Liver (tissue), 9 donors: ENCODE data around the gene FOXRED1. TPM values are rescaled to one million over a fixed set of nuclear protein-coding genes. Genes with fewer than 3 reads are reported as not detected.
A peak's percentile ranks its signal among the peaks of the same experiment; 100 is the strongest.

Source experiments
- DNase-seq: peaks from one replicate; pipeline ENCODE4 v3.0.0-alpha.2; 2017; ENCODE audit warnings: low spot score
- H3K27ac ChIP-seq, 2 donors: one replicate each; pipeline ENCODE4 v1.7.0; 2013; ENCODE audit warnings: inconsistent platforms in 2 of 2, low read length in 2 of 2, control low read depth in 1 of 2, low read depth in 1 of 2, mild to moderate bottlenecking in 1 of 2
- H3K27me3 ChIP-seq, 4 donors: one replicate each; pipeline versions ENCODE4 v1.6.1 to v1.7.0; 2013; ENCODE audit warnings: low read length in 3 of 4, inconsistent platforms in 1 of 4, mild to moderate bottlenecking in 1 of 4, moderate library complexity in 1 of 4; ENCODE audit not compliant: control insufficient read depth in 4 of 4, insufficient read depth in 4 of 4
- H3K36me3 ChIP-seq, 4 donors: one replicate each; pipeline versions ENCODE4 v1.6.1 to v1.7.0; 2013; ENCODE audit warnings: low read length in 3 of 4, mild to moderate bottlenecking in 3 of 4, low read depth in 1 of 4, moderate library complexity in 1 of 4; ENCODE audit not compliant: control insufficient read depth in 4 of 4, insufficient read depth in 3 of 4
- H3K4me1 ChIP-seq, 4 donors: one replicate each; pipeline versions ENCODE4 v1.6.1 to v1.7.0; 2013; ENCODE audit warnings: low read length in 3 of 4, mild to moderate bottlenecking in 3 of 4, moderate library complexity in 1 of 4; ENCODE audit not compliant: control insufficient read depth in 4 of 4, insufficient read depth in 4 of 4
- H3K4me3 ChIP-seq, 3 donors: one replicate each; pipeline versions ENCODE4 v1.6.1 to v1.7.0; 2013; ENCODE audit warnings: low read length in 3 of 3, control low read depth in 1 of 3, low read depth in 1 of 3, mild to moderate bottlenecking in 1 of 3
- H3K9ac ChIP-seq, 2 donors: one replicate each; pipeline ENCODE4 v1.7.0; 2013; ENCODE audit warnings: low read length in 2 of 2, mild to moderate bottlenecking in 2 of 2, moderate library complexity in 2 of 2, control low read depth in 1 of 2, low read depth in 1 of 2
- H3K9me3 ChIP-seq, 4 donors: one replicate each; pipeline versions ENCODE4 v1.6.1 to v1.7.0; 2013; ENCODE audit warnings: low read length in 3 of 4; ENCODE audit not compliant: control insufficient read depth in 4 of 4
- CTCF ChIP-seq: fragments of 150-350 bp; IDR thresholded peaks from 2 replicates; pipeline ENCODE4 v1.5.1; 2017; ENCODE audit warnings: improper control_type of control experiment, low read depth, low read length; ENCODE audit not compliant: missing input control
- EGR1 ChIP-seq, 2 donors: IDR thresholded peaks; 2 replicates each; pipeline ENCODE4 v1.6.1; 2016 to 2018; ENCODE audit warnings: antibody characterized with exemption in 2 of 2, low read depth in 2 of 2
- FOXA1 ChIP-seq: IDR thresholded peaks from 2 replicates; pipeline ENCODE4 v1.6.1; 2016; ENCODE audit warnings: antibody characterized with exemption
- FOXA2 ChIP-seq: IDR thresholded peaks from 2 replicates; pipeline ENCODE4 v1.6.1; 2016; ENCODE audit warnings: antibody characterized with exemption
- GABPA ChIP-seq, 2 donors: IDR thresholded peaks in 1 of 2; conservative IDR thresholded peaks in 1 of 2; 2 replicates each; pipeline ENCODE4 v1.6.1; 2016; ENCODE audit warnings: antibody characterized with exemption in 2 of 2, mild to moderate bottlenecking in 1 of 2, moderate library complexity in 1 of 2
- HNF4A ChIP-seq, 2 donors: conservative IDR thresholded peaks; 2 replicates each; pipeline ENCODE4 v1.6.1; 2016; ENCODE audit warnings: antibody characterized with exemption in 2 of 2, mild to moderate bottlenecking in 2 of 2
- HNF4G ChIP-seq: IDR thresholded peaks from 2 replicates; pipeline ENCODE4 v1.6.1; 2016; ENCODE audit warnings: antibody characterized with exemption
- JUND ChIP-seq, 2 donors: IDR thresholded peaks; 2 replicates each; pipeline ENCODE4 v1.6.1; 2016; ENCODE audit warnings: antibody characterized with exemption in 2 of 2
- NR2F2 ChIP-seq: IDR thresholded peaks from 2 replicates; pipeline ENCODE4 v1.6.1; 2016; ENCODE audit warnings: antibody characterized with exemption
- RAD21 ChIP-seq, 2 donors: IDR thresholded peaks; 2 replicates each; pipeline ENCODE4 v1.6.1; 2016; ENCODE audit warnings: antibody characterized with exemption in 2 of 2, mild to moderate bottlenecking in 2 of 2
- REST ChIP-seq: IDR thresholded peaks from 2 replicates; pipeline ENCODE4 v1.6.1; 2016; ENCODE audit warnings: antibody characterized with exemption, mild to moderate bottlenecking
- RXRA ChIP-seq, 2 donors: IDR thresholded peaks; 2 replicates each; pipeline ENCODE4 v1.6.1; 2017 to 2018; ENCODE audit warnings: antibody characterized with exemption in 2 of 2, mild to moderate bottlenecking in 1 of 2
- SP1 ChIP-seq: IDR thresholded peaks from 2 replicates; pipeline ENCODE4 v1.6.1; 2018; ENCODE audit warnings: antibody characterized with exemption, mild to moderate bottlenecking
- TAF1 ChIP-seq: conservative IDR thresholded peaks from 2 replicates; pipeline ENCODE4 v1.6.1; 2016; ENCODE audit warnings: antibody characterized with exemption, mild to moderate bottlenecking
- YY1 ChIP-seq: IDR thresholded peaks from 2 replicates; pipeline ENCODE4 v1.6.1; 2016; ENCODE audit warnings: antibody characterized with exemption, mild to moderate bottlenecking
- ZBTB33 ChIP-seq: IDR thresholded peaks from 2 replicates; pipeline ENCODE4 v1.6.1; 2016; ENCODE audit warnings: antibody characterized with exemption
- WGBS: extraction: QIAGEN DNeasy Blood & Tissue Kit; methylation state at CpG from one replicate; pipeline ENCODE4 v1.1.7; 2013; 5-methylcytosine and 5-hydroxymethylcytosine counted together
- polyA plus RNA-seq, 2 donors: library from polyadenylated mRNA; stranded (reverse) in 1 of 2; unstranded in 1 of 2; fragments of 200-250 nt in 1 of 2; fragments of >200 nt in 1 of 2; fragmentation: Nextera tagmentation in 1 of 2; extraction: Ambion mirVana in 1 of 2; gene quantifications; one replicate each; pipeline versions ENCODE4 v1.2.1 to v1.2.3, GENCODE V29; 2013 to 2015
- total RNA-seq, 2 donors: library from RNA; depleted of rRNA; stranded (reverse); fragments of >200 nt; gene quantifications; one replicate each; pipeline ENCODE4 v1.2.3, GENCODE V29; 2014
- TF ChIP-seq, protein P1 (sequence below): IDR thresholded peaks from 2 replicates; pipeline ENCODE4 v1.6.1; 2016; ENCODE audit warnings: antibody characterized with exemption
- TF ChIP-seq, protein P2 (sequence below): IDR thresholded peaks from 2 replicates; pipeline ENCODE4 v1.6.1; 2016; ENCODE audit warnings: antibody characterized with exemption
- donor health status: healthy.
- donor health status: healthy.
- donor health status: healthy.
- donor health status: healthy.
- donor health status: healthy.

Gene FOXRED1
- total and polyA plus RNA-seq, 4 donors: 24.0 to 38.9 (median 29.8) TPM

- TF ChIP-seq CTCF (peak; percentile 91), RAD21 (IDR thresholded peaks at IDR 0.05) (peak; percentile 96 to 98), EGR1 (IDR thresholded peaks at IDR 0.05; ENCODE audit: low read depth in 2 of 2) (no peak), NR2F2 (peak; percentile 17), RXRA (IDR thresholded peaks at IDR 0.05) (peak in 1 of 2 donors; percentile 23)
- Histone ChIP-seq H3K27ac (peak overlapping the region; percentile 4 to 10), H3K9ac (no peak overlapping the region), H3K4me1 (peaks cover 0 to 6% (median 2%) of the 10 kb centered on the region in 4 donors), H3K9me3 (no peaks in the 10 kb centered on the region), H3K27me3 (no peaks in the 10 kb centered on the region), H3K36me3 (peaks cover 0 to 3% (median under 1%) of the 10 kb centered on the region in 4 donors), H3K4me3 (no peak overlapping the region)
- WGBS: 69% methylated on average over 12 of the region's 12 CpGs
- DNase-seq: peak; percentile 79
Measured at GRCh38 chr11:126310200-126310991, 41.4 kb downstream of the FOXRED1 start.

GRCh38 chr11:126310992-126311310 is 42.0 kb downstream of the FOXRED1 start:
- peaks cover 0 to 6% (median 2%) of the 10 kb centered on the region in 4 donors for H3K4me1 ChIP-seq
- no peaks in the 10 kb centered on the region for H3K9me3 ChIP-seq
- peaks cover 0 to 3% (median under 1%) of the 10 kb centered on the region in 4 donors for H3K36me3 ChIP-seq
- no peak overlapping the region for H3K4me3 ChIP-seq
- H3K27me3 ChIP-seq: no peaks in the 10 kb centered on the region
- WGBS: 71% methylated on average over 6 of the region's 6 CpGs
- H3K9ac ChIP-seq: no peak overlapping the region
- peak overlapping the region; percentile 4 to 10 for H3K27ac ChIP-seq
- TF ChIP-seq NR2F2: no peak
- TF ChIP-seq HNF4A (conservative IDR thresholded peaks at IDR 0.05): no peak
- no peak for TF ChIP-seq FOXA1
- no peak for TF ChIP-seq YY1
- no peak for TF ChIP-seq EGR1 (IDR thresholded peaks at IDR 0.05; ENCODE audit: low read depth in 2 of 2)
- no peak for TF ChIP-seq TAF1
- TF ChIP-seq, protein P1, sequence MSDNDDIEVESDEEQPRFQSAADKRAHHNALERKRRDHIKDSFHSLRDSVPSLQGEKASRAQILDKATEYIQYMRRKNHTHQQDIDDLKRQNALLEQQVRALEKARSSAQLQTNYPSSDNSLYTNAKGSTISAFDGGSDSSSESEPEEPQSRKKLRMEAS: no peak
- TF ChIP-seq RAD21 (IDR thresholded peaks at IDR 0.05): no peak
- no peak for TF ChIP-seq HNF4G
- TF ChIP-seq CTCF: no peak
- TF ChIP-seq ZBTB33: no peak
- TF ChIP-seq, protein P2, sequence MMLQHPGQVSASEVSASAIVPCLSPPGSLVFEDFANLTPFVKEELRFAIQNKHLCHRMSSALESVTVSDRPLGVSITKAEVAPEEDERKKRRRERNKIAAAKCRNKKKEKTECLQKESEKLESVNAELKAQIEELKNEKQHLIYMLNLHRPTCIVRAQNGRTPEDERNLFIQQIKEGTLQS: no peak
- TF ChIP-seq RXRA (IDR thresholded peaks at IDR 0.05): no peak
- no peak for TF ChIP-seq FOXA2
- no peak for TF ChIP-seq GABPA (IDR thresholded peaks at IDR 0.05 in 1 of 2, conservative IDR thresholded peaks at IDR 0.05 in 1 of 2)
- no peak for TF ChIP-seq SP1
- no peak for TF ChIP-seq REST
- TF ChIP-seq JUND (IDR thresholded peaks at IDR 0.05): no peak
- DNase-seq: no peak
